Fibroblast of lung (primary cell): Measurements from ENCODE around the gene RAET1E. TPM values are rescaled to one million over a fixed set of nuclear protein-coding genes. Genes with fewer than 3 reads are reported as not detected.

Experiments used
- DNase-seq, 2 donors: peaks; one replicate each; pipeline versions ENCODE4 v3.0.0 to v3.0.0-alpha.2; 2010; ENCODE audit warnings: low read depth in 2 of 2
- H2AFZ ChIP-seq: 2 replicates; pipeline ENCODE4 v1.5.1; 2012; ENCODE audit warnings: low read length, control low read depth, inconsistent platforms
- H3K27ac ChIP-seq: 2 replicates; pipeline ENCODE4 v1.5.1; 2011; ENCODE audit warnings: low read length, control low read depth; ENCODE audit not compliant: insufficient read depth
- H3K27me3 ChIP-seq: 2 replicates; pipeline ENCODE4 v1.5.1; 2011; ENCODE audit warnings: mild to moderate bottlenecking, low read length; ENCODE audit not compliant: control insufficient read depth, insufficient read depth
- H3K36me3 ChIP-seq: 2 replicates; pipeline ENCODE4 v1.5.1; 2011; ENCODE audit warnings: low read length; ENCODE audit not compliant: control insufficient read depth, insufficient read depth
- H3K4me1 ChIP-seq: 2 replicates; pipeline ENCODE4 v1.5.1; 2011; ENCODE audit warnings: low read length; ENCODE audit not compliant: control insufficient read depth, insufficient read depth; ENCODE audit errors: extremely low read depth
- H3K4me2 ChIP-seq: 2 replicates; pipeline ENCODE4 v1.5.1; 2011; ENCODE audit warnings: low read length, control low read depth; ENCODE audit not compliant: insufficient read depth; ENCODE audit errors: extremely low read depth
- H3K4me3 ChIP-seq, 4 experiments: fragments of 200-600 bp in 1 of 4; sonication (generic) in 1 of 4; replicated peaks in 1 of 4; 2 replicates each; pipeline ENCODE4 v1.5.1; 2011 to 2016; ENCODE audit warnings: low read length in 4 of 4, low read depth in 3 of 4, mild to moderate bottlenecking in 3 of 4, control low read depth in 2 of 4, inconsistent platforms in 1 of 4, mixed read lengths in 1 of 4; ENCODE audit not compliant: insufficient read depth in 1 of 4; ENCODE audit errors: control extremely low read depth in 1 of 4
- H3K79me2 ChIP-seq: 2 replicates; pipeline ENCODE4 v1.5.1; 2012; ENCODE audit warnings: mild to moderate bottlenecking, low read length, inconsistent platforms; ENCODE audit not compliant: control insufficient read depth, insufficient read depth
- H3K9ac ChIP-seq: 2 replicates; pipeline ENCODE4 v1.5.1; 2011; ENCODE audit warnings: mild to moderate bottlenecking, low read length, control low read depth; ENCODE audit not compliant: insufficient read depth
- H3K9me3 ChIP-seq: 2 replicates; pipeline ENCODE4 v1.5.1; 2012; ENCODE audit warnings: low read depth, low read length; ENCODE audit not compliant: control insufficient read depth, insufficient read depth
- H4K20me1 ChIP-seq: 2 replicates; pipeline ENCODE4 v1.5.1; 2011; ENCODE audit warnings: low read length; ENCODE audit not compliant: control insufficient read depth, insufficient read depth; ENCODE audit errors: extremely low read depth
- CTCF ChIP-seq, 2 donors: IDR thresholded peaks in 1 of 2; conservative IDR thresholded peaks in 1 of 2; 1 replicate in 1 of 2; 2 replicates in 1 of 2; pipeline ENCODE4 v1.5.1; 2011 to 2012; ENCODE audit warnings: low read length in 2 of 2, control low read depth in 1 of 2, inconsistent platforms in 1 of 2, low read depth in 1 of 2, mild to moderate bottlenecking in 1 of 2
- EZH2 ChIP-seq: IDR thresholded peaks from 2 replicates; pipeline ENCODE4 v1.5.1; 2012; ENCODE audit warnings: low read length, control low read depth, mild to moderate bottlenecking; ENCODE audit errors: missing control alignments
- polyA plus RNA-seq, 2 donors: library from polyadenylated mRNA; depleted of rRNA in 1 of 2; stranded (reverse) in 1 of 2; unstranded in 1 of 2; fragments of >200 nt; gene quantifications; 2 replicates each; pipeline ENCODE4 v1.2.1, GENCODE V29; 2011 to 2012; ENCODE audit warnings: missing spikeins in 1 of 2
- total RNA-seq: library from RNA; depleted of rRNA; stranded (reverse); fragments of >200 nt; gene quantifications from 2 replicates; pipeline ENCODE4 v1.2.1, GENCODE V29; 2014

RAET1E gene
- total and polyA plus RNA-seq, 2 donors (not counting 1 experiment from before 2014, with no cell fraction given): 0.12 to 1.5 TPM

- Histone ChIP-seq H2AFZ (no peak overlapping the region), H3K79me2 (peaks cover 46% of the 10 kb centered on the region), H3K9ac (no peak overlapping the region), H3K27me3 (no peaks in the 10 kb centered on the region), H3K4me3 (peak overlapping the region in 2 of 4 experiments; percentile 47 to 76), H4K20me1 (no peaks in the 10 kb centered on the region), H3K4me2 (peak overlapping the region; percentile 72), H3K27ac (peak overlapping the region; percentile 73), H3K9me3 (no peaks in the 10 kb centered on the region), H3K36me3 (no peaks in the 10 kb centered on the region), H3K4me1 (peaks cover 17% of the 10 kb centered on the region)
- DNase-seq: peak in 1 of 2 donors; percentile 45
- TF ChIP-seq EZH2 (no peak), CTCF (conservative IDR thresholded peaks at IDR 0.05 in 1 of 2, IDR thresholded peaks at IDR 0.05 in 1 of 2; ENCODE audit: low read depth in 1 of 2, low read length in 2 of 2) (no peak)
These were observed 36.1 kb downstream of the RAET1E start for GRCh38 chr6:149861603-149862423.

- H3K27ac ChIP-seq: peak overlapping the region; percentile 61
- DNase-seq: peak in 1 of 2 donors; percentile 75
- H3K79me2 ChIP-seq: peaks cover 50% of the 10 kb centered on the region
- H3K9ac ChIP-seq: no peak overlapping the region
- peak overlapping the region; percentile 2 for H3K4me2 ChIP-seq
- peaks cover 20% of the 10 kb centered on the region for H3K4me1 ChIP-seq
- peak overlapping the region in 1 of 4 experiments; percentile 76 for H3K4me3 ChIP-seq
- H3K27me3 ChIP-seq: no peaks in the 10 kb centered on the region
- no peaks in the 10 kb centered on the region for H3K36me3 ChIP-seq
- no peaks in the 10 kb centered on the region for H3K9me3 ChIP-seq
- no peaks in the 10 kb centered on the region for H4K20me1 ChIP-seq
- H2AFZ ChIP-seq: no peak overlapping the region
- TF ChIP-seq CTCF (conservative IDR thresholded peaks at IDR 0.05 in 1 of 2, IDR thresholded peaks at IDR 0.05 in 1 of 2; ENCODE audit: low read depth in 1 of 2, low read length in 2 of 2): peak; percentile 8 to 28
- no peak for TF ChIP-seq EZH2
These were observed 36.9 kb downstream of the RAET1E start for GRCh38 chr6:149860834-149861602.

- Histone ChIP-seq H3K4me2 (peak overlapping the region; percentile 29), H3K36me3 (no peaks in the 10 kb centered on the region), H2AFZ (no peak overlapping the region), H4K20me1 (no peaks in the 10 kb centered on the region), H3K9me3 (no peaks in the 10 kb centered on the region), H3K27ac (peak overlapping the region; percentile 61), H3K4me1 (peaks cover 23% of the 10 kb centered on the region), H3K4me3 (no peak overlapping the region), H3K79me2 (peaks cover 50% of the 10 kb centered on the region), H3K27me3 (no peaks in the 10 kb centered on the region), H3K9ac (no peak overlapping the region)
- DNase-seq: no peak
- TF ChIP-seq CTCF (conservative IDR thresholded peaks at IDR 0.05 in 1 of 2, IDR thresholded peaks at IDR 0.05 in 1 of 2; ENCODE audit: low read depth in 1 of 2, low read length in 2 of 2) (no peak), EZH2 (no peak)
These were observed 37.4 kb downstream of the RAET1E start for GRCh38 chr6:149860513-149860833.
